ENCODE results near the gene CREG2.
"Not testable (repeated sequence)": the region's sequence is repeated elsewhere in the genome, so short reads cannot be mapped to it uniquely, and the experiment has no call there.

CREG2 gene

GRCh38 chr2:101341901-101342624, 45.2 kb downstream of the CREG2 start:
- peak; percentile 43 for DNase-seq

- no peak for DNase-seq
Measured at GRCh38 chr2:101341421-101341820, 45.9 kb downstream of the CREG2 start.

- DNase-seq, result no peak
Measured at GRCh38 chr2:101340141-101340551, 47.2 kb downstream of the CREG2 start.

GRCh38 chr2:101339266-101339880, 47.9 kb downstream of the CREG2 start:
- no peak for DNase-seq

GRCh38 chr2:101337877-101338276, 49.4 kb downstream of the CREG2 start:
- no peak for DNase-seq

GRCh38 chr2:101332885-101333766, 54.2 kb downstream of the CREG2 start:
- no peak for DNase-seq

- no peak for DNase-seq
Measured at GRCh38 chr2:101331202-101331601, 56.1 kb downstream of the CREG2 start.

- DNase-seq, result no peak
Measured at GRCh38 chr2:101330253-101330933, 56.9 kb downstream of the CREG2 start.

GRCh38 chr2:101329026-101329425, 58.3 kb downstream of the CREG2 start:
- DNase-seq, result no peak

GRCh38 chr2:101328474-101329007, 58.8 kb downstream of the CREG2 start:
- no peak for DNase-seq

GRCh38 chr2:101327863-101328394, 59.4 kb downstream of the CREG2 start:
- DNase-seq, result peak; percentile 10

GRCh38 chr2:101325425-101325824, 61.9 kb downstream of the CREG2 start:
- DNase-seq, result no peak

- not testable (repeated sequence) for DNase-seq
Measured at GRCh38 chr2:101316568-101316967, 70.7 kb downstream of the CREG2 start.

GRCh38 chr2:101311696-101312017, 75.6 kb downstream of the CREG2 start:
- no peak for DNase-seq

GRCh38 chr2:101310834-101311695, 76.2 kb downstream of the CREG2 start:
- no peak for DNase-seq

- no peak for DNase-seq
Measured at GRCh38 chr2:101310090-101310833, 77.0 kb downstream of the CREG2 start.

- peak; percentile 78 for DNase-seq
Measured at GRCh38 chr2:101308432-101309210, 78.7 kb downstream of the CREG2 start, which contains the start of gene RNF149. Gene RNF149, minus strand, starts transcription at chr2:101308701. Its CDS starts 113 bp downstream, at chr2:101308588.

- no peak for DNase-seq
Measured at GRCh38 chr2:101307950-101308431, 79.3 kb downstream of the CREG2 start.

- DNase-seq, result no peak
Measured at GRCh38 chr2:101307503-101307902, 79.8 kb downstream of the CREG2 start.

- no peak for DNase-seq
Measured at GRCh38 chr2:101306410-101306809, 80.9 kb downstream of the CREG2 start.
